OCI-LY7 (cell line): ENCODE measurements around the gene DMC1. TPM values are rescaled to one million over a fixed set of nuclear protein-coding genes. Genes with fewer than 3 reads are reported as not detected.
"Not testable (repeated sequence)": the region's sequence is repeated elsewhere in the genome, so short reads cannot be mapped to it uniquely, and the experiment has no call there.

Source experiments
- BruUV-seq: library from RNA; stranded (reverse); fragments of 400-500 nt; replicated peaks from 2 replicates; lab custom pipeline; 2021; lab: Mats Ljungman, UMichigan
- CTCF ChIA-PET: fragments of 300-600 bp; sonication (Branson Sonifier 250); formaldehyde crosslinking; loops from one replicate; lab custom pipeline; 2022; ENCODE audit warnings: antibody characterized with exemption; ENCODE audit not compliant: unreplicated experiment; lab: Charles Lee
- POLR2A ChIA-PET: fragments of 300-600 bp; sonication (Branson Sonifier 250); formaldehyde crosslinking; loops from one replicate; lab custom pipeline; 2022; ENCODE audit warnings: antibody characterized with exemption; lab: Charles Lee
- DNase-seq: peaks from one replicate; pipeline ENCODE4 v3.0.0-alpha.2; 2015; ENCODE audit warnings: low spot score
- H2AFZ ChIP-seq: fragments of 200-600 bp; sonication (generic), shearing (Covaris generic); 2 replicates; pipeline ENCODE4 v1.6.1; 2014; ENCODE audit warnings: mild to moderate bottlenecking, antibody characterized with exemption, low read length, moderate library complexity
- H3K27ac ChIP-seq: fragments of 200-600 bp; sonication (generic); 2 replicates; pipeline ENCODE4 v1.5.1; 2014; ENCODE audit warnings: mixed run types, low read depth, mild to moderate bottlenecking, moderate library complexity, low read length, inconsistent platforms; ENCODE audit not compliant: poor library complexity, severe bottlenecking
- H3K36me3 ChIP-seq: fragments of 200-600 bp; sonication (generic); 2 replicates; pipeline ENCODE4 v1.6.1; 2014; ENCODE audit warnings: mild to moderate bottlenecking, antibody characterized with exemption, low read length, moderate library complexity, mixed read lengths; ENCODE audit not compliant: insufficient read depth
- H3K4me1 ChIP-seq: fragments of 200-600 bp; sonication (generic); 2 replicates; pipeline ENCODE4 v1.5.1; 2014; ENCODE audit warnings: mild to moderate bottlenecking, low read length; ENCODE audit not compliant: insufficient read depth, poor library complexity, severe bottlenecking
- H3K4me2 ChIP-seq: fragments of 200-600 bp; sonication (generic); 2 replicates; pipeline ENCODE4 v1.6.1; 2014; ENCODE audit warnings: mild to moderate bottlenecking, low read length
- H3K4me3 ChIP-seq: fragments of 200-600 bp; sonication (generic); 2 replicates; pipeline ENCODE4 v1.5.1; 2014; ENCODE audit warnings: mild to moderate bottlenecking, low read depth, low read length; ENCODE audit not compliant: poor library complexity, severe bottlenecking
- H3K79me2 ChIP-seq: fragments of 200-600 bp; sonication (generic); 2 replicates; pipeline ENCODE4 v1.6.1; 2016; ENCODE audit warnings: low read depth, mild to moderate bottlenecking, low read length, moderate library complexity, mixed read lengths; ENCODE audit not compliant: insufficient read depth
- H3K9me2 ChIP-seq: fragments of 200-600 bp; sonication (generic); 2 replicates; pipeline ENCODE4 v1.6.1; 2016; ENCODE audit warnings: mild to moderate bottlenecking, low read length, mixed read lengths; ENCODE audit not compliant: insufficient read depth
- H3K9me3 ChIP-seq: fragments of 200-600 bp; sonication (generic); 2 replicates; pipeline ENCODE4 v1.6.1; 2014; ENCODE audit warnings: mild to moderate bottlenecking, mixed run types, low read length, mixed read lengths
- H4K20me1 ChIP-seq: fragments of 200-600 bp; sonication (generic); 2 replicates; pipeline ENCODE4 v1.6.1; 2014; ENCODE audit warnings: mild to moderate bottlenecking, antibody characterized with exemption, low read length, moderate library complexity, mixed read lengths; ENCODE audit not compliant: insufficient read depth
- CTCF ChIP-seq: fragments of 200-600 bp; sonication (generic); conservative IDR thresholded peaks from 2 replicates; pipeline ENCODE4 v1.5.1; 2014; ENCODE audit warnings: mild to moderate bottlenecking, antibody characterized with exemption, low read length, moderate library complexity, mixed read lengths
- EZH2phosphoT487 ChIP-seq: fragments of 200-600 bp; sonication (generic); IDR thresholded peaks from 2 replicates; pipeline ENCODE4 v1.6.1; 2018; ENCODE audit warnings: low read depth, borderline replicate concordance, mild to moderate bottlenecking, mixed run types, antibody characterized with exemption, low read length, moderate library complexity, mixed read lengths
- intact Hi-C: fragments of 100-400 bp; cut with micrococcal nuclease; formaldehyde crosslinking; loops from one replicate; pipeline ENCODE4 v1.10.0; 2022; ENCODE audit not compliant: unreplicated experiment
- total RNA-seq, 2 experiments: library from RNA; depleted of rRNA in 1 of 2; stranded (reverse); fragments of >200 nt in 1 of 2; shearing (Covaris generic) in 1 of 2; gene quantifications; 2 replicates each; pipeline ENCODE4 v1.2.3, GENCODE V29; 2014 to 2022

The DMC1 gene
- total RNA-seq, 2 experiments from 2014 or later: 40.6 to 44.3 TPM

- POLR2A ChIA-PET: interaction anchor here (0.6 to 0.7 kb wide), 2 partner anchors 26 to 459 kb away, joined by 3 read pairs; no protein-coding TSS in a partner anchor
- no peak for DNase-seq
- Histone ChIP-seq H3K4me3 (no peak overlapping the region), H3K79me2 (no peaks in the 10 kb centered on the region), H2AFZ (no peak overlapping the region), H4K20me1 (no peaks in the 10 kb centered on the region), H3K9me3 (peaks cover 6% of the 10 kb centered on the region; the same call in 1 of the 2 replicates), H3K36me3 (no peaks in the 10 kb centered on the region), H3K4me2 (no peak overlapping the region), H3K27ac (no peak overlapping the region), H3K4me1 (no peaks in the 10 kb centered on the region), H3K9me2 (no peaks in the 10 kb centered on the region)
- intact Hi-C loops: no loop called here
- TF ChIP-seq CTCF (no peak), EZH2phosphoT487 (no peak)
- CTCF ChIA-PET: no interaction called here
- BruUV-seq: no TSS peak
Measured at GRCh38 chr22:38618258-38618657, 48.3 kb upstream of the DMC1 start.

GRCh38 chr22:38615064-38615405, 45.1 kb upstream of the DMC1 start:
- CTCF ChIA-PET, H2AFZ ChIP-seq, H3K4me1 ChIP-seq, H3K27ac ChIP-seq, intact Hi-C loops, DNase-seq, BruUV-seq, POLR2A ChIA-PET, H3K4me3 ChIP-seq, H3K4me2 ChIP-seq, H3K36me3 ChIP-seq, H3K9me3 ChIP-seq, H3K9me2 ChIP-seq, H3K79me2 ChIP-seq, H4K20me1 ChIP-seq: not testable (repeated sequence)

- ChIA-PET CTCF (no interaction called here), POLR2A (no interaction called here)
- TF ChIP-seq CTCF (no peak), EZH2phosphoT487 (no peak)
- DNase-seq: no peak
- Histone ChIP-seq H3K9me3 (peaks cover 6% of the 10 kb centered on the region; the same call in 1 of the 2 replicates), H3K9me2 (no peaks in the 10 kb centered on the region), H4K20me1 (no peaks in the 10 kb centered on the region), H3K79me2 (no peaks in the 10 kb centered on the region), H3K36me3 (no peaks in the 10 kb centered on the region), H3K4me1 (no peaks in the 10 kb centered on the region), H2AFZ (no peak overlapping the region), H3K4me3 (no peak overlapping the region), H3K27ac (no peak overlapping the region), H3K4me2 (no peak overlapping the region)
- BruUV-seq: no TSS peak
- intact Hi-C loops: no loop called here
Measured at GRCh38 chr22:38614332-38615063, 44.5 kb upstream of the DMC1 start.
